8988T (cell line): ENCODE measurements around the gene FKTN.

Experiments
- DNase-seq: peaks from one replicate; pipeline ENCODE4 v3.0.0; 2011

Gene FKTN

GRCh38 chr9:105679257-105680022 lies 121.5 kb downstream of the FKTN start:
- no peak for DNase-seq

DNA sequence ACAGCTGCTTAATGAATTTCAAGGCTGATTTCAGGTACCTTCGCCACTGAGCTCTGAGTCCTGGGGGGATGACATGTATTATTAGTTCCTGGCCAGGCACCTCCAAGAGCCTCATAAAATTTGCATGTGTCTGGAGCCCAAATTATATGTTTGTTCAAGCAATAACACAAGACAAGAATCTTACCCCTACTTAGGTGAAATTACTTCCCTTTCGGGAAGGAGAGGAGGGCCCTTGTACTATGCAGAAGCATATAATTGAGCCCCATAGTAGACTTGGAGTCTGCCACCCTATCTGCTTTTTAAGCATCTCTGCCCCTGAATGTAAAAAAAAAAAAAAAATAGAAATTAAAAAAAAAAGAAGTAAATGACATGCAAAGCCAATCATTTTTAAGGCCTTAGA lies 123.4 kb downstream of the FKTN start:
- DNase-seq: no peak

- DNase-seq: no peak
Observed at GRCh38 chr9:105681724-105682123, 123.8 kb downstream of the FKTN start.

DNA sequence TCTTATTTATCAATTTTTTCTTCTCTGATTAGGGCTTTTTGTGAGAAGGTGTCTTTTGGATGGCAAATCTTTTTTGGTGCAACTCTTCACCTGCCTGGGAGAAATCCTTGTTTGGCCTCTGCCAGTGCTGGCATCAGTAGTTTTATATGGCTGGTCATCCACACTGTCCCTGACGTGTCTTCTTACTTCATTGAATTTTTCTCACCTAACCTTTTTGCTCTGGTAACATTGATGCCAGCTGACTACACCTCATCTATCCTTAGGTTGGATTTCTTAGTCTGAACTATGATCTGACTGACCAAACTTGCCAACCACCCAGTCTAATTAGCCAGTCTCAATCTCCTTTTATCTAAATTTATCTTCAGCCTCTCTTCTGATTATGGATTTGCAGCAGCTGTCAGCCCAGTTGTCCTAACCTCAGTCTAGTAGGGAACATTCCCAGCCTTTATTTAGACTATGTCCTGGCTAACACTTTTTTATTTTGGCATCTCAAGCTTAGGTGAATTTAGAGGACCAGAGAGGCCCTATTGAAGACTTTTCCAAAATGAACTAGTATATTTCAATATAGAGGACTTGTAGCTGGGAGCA lies 125.9 kb downstream of the FKTN start:
- DNase-seq: no peak

GRCh38 chr9:105686936-105687335 lies 129.0 kb downstream of the FKTN start:
- no peak for DNase-seq
